GM12878 (cell line): ENCODE results near the gene RB1. TPM values are rescaled to one million over a fixed set of nuclear protein-coding genes. Genes with fewer than 3 reads are reported as not detected.

ENCODE experiments used
- ATAC-seq: fragments of 200-7000 bp; cut with Tn5 transposase; 3 replicates; pipeline ENCODE4 v1.9.1; 2020; ENCODE audit warnings: mild to moderate bottlenecking, moderate library complexity
- BruUV-seq: library from RNA; stranded (reverse); fragments of 400-500 nt; replicated peaks from 2 replicates; lab custom pipeline; 2021; lab: Mats Ljungman, UMichigan
- CTCF ChIA-PET: fragments of 300-600 bp; sonication (Branson Sonifier 250); formaldehyde crosslinking; extraction: SDS; loops from one replicate; lab custom pipeline; 2021; ENCODE audit warnings: inconsistent platforms; lab: Yijun Ruan, JAX
- POLR2A ChIA-PET: fragments of 350-600 bp; formaldehyde crosslinking; extraction: SDS; loops from one replicate; lab custom pipeline; 2021; ENCODE audit warnings: inconsistent platforms; lab: Charles Lee
- RAD21 ChIA-PET: fragments of 300-600 bp; sonication (Branson Sonifier 250); formaldehyde crosslinking; loops from one replicate; lab custom pipeline; 2023; ENCODE audit warnings: antibody characterized with exemption; ENCODE audit not compliant: unreplicated experiment; lab: Charles Lee
- SMC1A ChIA-PET: fragments of 300-600 bp; sonication (Branson Sonifier 250); formaldehyde crosslinking; loops from one replicate; lab custom pipeline; 2023; ENCODE audit not compliant: unreplicated experiment, uncharacterized antibody; lab: Charles Lee
- DNase-seq: peaks from one replicate; pipeline ENCODE4 v3.0.0-alpha.2; 2011; ENCODE audit warnings: low read depth, low spot score
- FAIRE-seq: peaks from 3 replicates; lab custom pipeline; 2011; peaks lifted over from hg19 to GRCh38; lab: Jason Lieb, UNC
- H2AFZ ChIP-seq: 2 replicates; pipeline ENCODE4 v1.6.0; 2011; ENCODE audit warnings: low read depth, low read length, control low read depth; ENCODE audit not compliant: control insufficient read depth
- H3K27ac ChIP-seq: 2 replicates; pipeline ENCODE4 v1.5.1; 2011; ENCODE audit warnings: control low read depth; ENCODE audit not compliant: control insufficient read depth, insufficient read depth
- H3K27me3 ChIP-seq, 2 experiments: replicated peaks in 1 of 2; 2 replicates each; pipeline versions ENCODE4 v1.6.0 to v1.6.1; 2011; ENCODE audit warnings: low read length in 1 of 2; ENCODE audit not compliant: control insufficient read depth in 2 of 2, insufficient read depth in 2 of 2
- H3K36me3 ChIP-seq, 2 experiments: 2 replicates each; pipeline ENCODE4 v1.5.1; 2011; ENCODE audit warnings: low read length in 1 of 2; ENCODE audit not compliant: control insufficient read depth in 2 of 2, insufficient read depth in 2 of 2
- H3K4me1 ChIP-seq: 2 replicates; pipeline ENCODE4 v1.6.1; 2011; ENCODE audit warnings: mild to moderate bottlenecking, low read length, moderate library complexity, mixed read lengths; ENCODE audit not compliant: control insufficient read depth, insufficient read depth
- H3K4me2 ChIP-seq: 2 replicates; pipeline ENCODE4 v1.6.0; 2011; ENCODE audit warnings: control low read depth; ENCODE audit not compliant: control insufficient read depth, insufficient read depth
- H3K4me3 ChIP-seq: fragments of 200-600 bp; sonication (generic); 2 replicates; pipeline ENCODE4 v1.5.1; 2016
- H3K79me2 ChIP-seq: 2 replicates; pipeline ENCODE4 v1.6.0; 2011; ENCODE audit warnings: low read length; ENCODE audit not compliant: control insufficient read depth, insufficient read depth
- H3K9ac ChIP-seq: 2 replicates; pipeline ENCODE4 v1.8.0; 2011; ENCODE audit warnings: low read length, control low read depth, mixed read lengths; ENCODE audit not compliant: control insufficient read depth, insufficient read depth
- H3K9me3 ChIP-seq: replicated peaks from 3 replicates; pipeline ENCODE4 v1.5.1; 2011; ENCODE audit warnings: mild to moderate bottlenecking, low read length; ENCODE audit not compliant: control insufficient read depth, insufficient read depth
- H4K20me1 ChIP-seq: 2 replicates; pipeline ENCODE4 v1.6.0; 2011; ENCODE audit not compliant: control insufficient read depth, insufficient read depth
- ATF7 ChIP-seq: fragments of 450-650 bp; IDR thresholded peaks from 2 replicates; pipeline ENCODE4 v1.6.1; 2016; ENCODE audit warnings: low read depth, mild to moderate bottlenecking
- CEBPB ChIP-seq, 2 experiments: fragments of 150-350 bp in 1 of 2; IDR thresholded peaks; 2 replicates each; pipeline ENCODE4 v1.6.1; 2012 to 2014; ENCODE audit warnings: low read depth in 2 of 2, low read length in 2 of 2, borderline replicate concordance in 1 of 2, inconsistent platforms in 1 of 2
- RB1 ChIP-seq: fragments of 450-650 bp; formaldehyde crosslinking; IDR thresholded peaks from 2 replicates; pipeline ENCODE4 v1.6.1; 2017; ENCODE audit warnings: mild to moderate bottlenecking, borderline replicate concordance
- RELA ChIP-seq: fragments of 450-650 bp; IDR thresholded peaks from 2 replicates; pipeline ENCODE4 v1.8.0; 2014; ENCODE audit warnings: borderline replicate concordance; ENCODE audit not compliant: partially characterized antibody
- SMARCA5 ChIP-seq: fragments of 450-650 bp; IDR thresholded peaks from 2 replicates; pipeline ENCODE4 v1.6.1; 2017; ENCODE audit warnings: mild to moderate bottlenecking
- SUPT20H ChIP-seq: IDR thresholded peaks from 2 replicates; pipeline ENCODE4 v1.6.1; 2011; ENCODE audit warnings: low read depth, mild to moderate bottlenecking, low read length, moderate library complexity, borderline replicate concordance; ENCODE audit not compliant: control insufficient read depth
- ZNF207 ChIP-seq: fragments of 450-650 bp; IDR thresholded peaks from 2 replicates; pipeline ENCODE4 v1.6.1; 2014; ENCODE audit warnings: antibody characterized with exemption, mild to moderate bottlenecking, borderline replicate concordance
- ZNF24 ChIP-seq: fragments of 450-650 bp; IDR thresholded peaks from 2 replicates; pipeline ENCODE4 v1.6.1; 2017; ENCODE audit warnings: antibody characterized with exemption, mild to moderate bottlenecking
- WGBS: methylation state at CpG from one replicate; pipeline ENCODE4 v1.1.6; 2016; ENCODE audit warnings: low lambda C conversion rate; ENCODE audit not compliant: insufficient replicate concordance, insufficient coverage; ENCODE audit errors: missing lambda C conversion rate; 5-methylcytosine and 5-hydroxymethylcytosine counted together
- in situ Hi-C: fragments of 300-500 bp; cut with MboI; formaldehyde crosslinking; loops from 9 replicates; pipeline ENCODE4 v1.14.3; 2018; ENCODE audit warnings: mixed read lengths
- intact Hi-C: fragments of 100-400 bp; cut with micrococcal nuclease; formaldehyde crosslinking; loops from one replicate; pipeline ENCODE4 v1.14.2; 2022; ENCODE audit not compliant: unreplicated experiment
- polyA plus RNA-seq, 11 experiments: library from polyadenylated mRNA; depleted of rRNA in 4 of 11; unstranded in 6 of 11; stranded (reverse) in 5 of 11; fragments of >200 nt; fragmentation: Nextera tagmentation in 4 of 11; fragmentation: Illumina TruSeq in 1 of 11; extraction: Ambion mirVana in 4 of 11; extraction: Trizol in 1 of 11; gene quantifications; 1 replicate in 1 of 11; 2 replicates in 10 of 11; pipeline versions ENCODE4 v1.2.1 to v1.2.3, GENCODE V29; 2011 to 2016; ENCODE audit warnings: inconsistent platforms in 2 of 11, missing spikeins in 2 of 11, low read depth in 1 of 11
- total RNA-seq, 4 experiments: library from RNA; depleted of rRNA in 3 of 4; stranded (reverse); fragments of >200 nt in 3 of 4; fragmentation: Illumina TruSeq in 1 of 4; extraction: Trizol in 1 of 4; gene quantifications; 2 replicates each; pipeline versions ENCODE4 v1.2.1 to v1.2.3, GENCODE V29; 2013 to 2021
- TF ChIP-seq, protein P1 (sequence below): IDR thresholded peaks from 2 replicates; pipeline ENCODE4 v1.6.1; 2012; ENCODE audit warnings: low read depth, low read length, improper control_type of control experiment
- TF ChIP-seq, protein P2 (sequence below): fragments of 450-650 bp; IDR thresholded peaks from 2 replicates; pipeline ENCODE4 v1.6.1; 2017; ENCODE audit warnings: mild to moderate bottlenecking

Gene RB1
- total and polyA plus RNA-seq, 10 of the 15 experiments (the other 5 are each of a cell fraction or from before 2014, with no cell fraction given): 2.8 to 45.0 (median 8.3) TPM

DNA sequence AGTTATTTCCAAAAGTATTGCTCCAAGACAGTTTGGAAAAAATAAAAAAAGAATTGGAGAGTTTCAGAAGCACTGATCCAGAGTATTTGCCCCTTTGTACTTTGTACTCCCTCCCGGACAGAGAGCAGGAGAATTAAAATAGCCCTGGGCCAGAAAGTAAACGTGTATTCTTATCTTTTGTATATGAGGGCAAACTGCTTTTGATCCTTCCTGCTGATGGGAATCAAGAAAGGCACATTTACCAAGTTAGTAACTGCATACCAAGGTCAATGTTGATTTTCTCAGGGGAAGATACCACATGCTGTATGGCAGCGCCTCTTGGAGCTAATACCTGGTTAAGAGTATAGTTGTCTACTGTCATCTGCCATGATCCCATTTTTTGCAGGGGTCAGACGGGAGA lies 10.9 kb upstream of the RB1 start:
- H3K36me3 ChIP-seq: no peaks in the 10 kb centered on the region

DNA sequence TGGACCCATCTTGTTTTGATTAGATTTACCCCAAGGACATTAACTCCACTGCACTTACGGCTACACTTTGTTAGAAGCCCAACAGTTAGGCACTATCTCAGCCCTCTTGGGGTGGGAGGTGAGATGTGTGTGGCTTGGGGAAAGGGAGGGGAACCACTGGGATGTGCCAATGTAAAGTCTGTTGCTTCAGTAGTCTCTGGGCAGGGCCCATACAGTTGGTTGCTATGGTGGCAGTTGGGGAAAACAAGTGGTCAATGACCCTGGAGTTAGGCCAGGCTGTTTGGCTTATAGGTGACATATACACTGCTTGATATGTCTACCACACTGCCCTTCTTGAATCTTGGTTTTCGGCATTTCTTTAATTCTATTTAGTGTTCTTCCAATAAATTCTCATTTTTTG lies 8.9 kb upstream of the RB1 start:
- TF ChIP-seq, protein P1, sequence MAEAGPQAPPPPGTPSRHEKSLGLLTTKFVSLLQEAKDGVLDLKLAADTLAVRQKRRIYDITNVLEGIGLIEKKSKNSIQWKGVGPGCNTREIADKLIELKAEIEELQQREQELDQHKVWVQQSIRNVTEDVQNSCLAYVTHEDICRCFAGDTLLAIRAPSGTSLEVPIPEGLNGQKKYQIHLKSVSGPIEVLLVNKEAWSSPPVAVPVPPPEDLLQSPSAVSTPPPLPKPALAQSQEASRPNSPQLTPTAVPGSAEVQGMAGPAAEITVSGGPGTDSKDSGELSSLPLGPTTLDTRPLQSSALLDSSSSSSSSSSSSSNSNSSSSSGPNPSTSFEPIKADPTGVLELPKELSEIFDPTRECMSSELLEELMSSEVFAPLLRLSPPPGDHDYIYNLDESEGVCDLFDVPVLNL: no peak
- TF ChIP-seq ATF7: no peak
- TF ChIP-seq, protein P2, sequence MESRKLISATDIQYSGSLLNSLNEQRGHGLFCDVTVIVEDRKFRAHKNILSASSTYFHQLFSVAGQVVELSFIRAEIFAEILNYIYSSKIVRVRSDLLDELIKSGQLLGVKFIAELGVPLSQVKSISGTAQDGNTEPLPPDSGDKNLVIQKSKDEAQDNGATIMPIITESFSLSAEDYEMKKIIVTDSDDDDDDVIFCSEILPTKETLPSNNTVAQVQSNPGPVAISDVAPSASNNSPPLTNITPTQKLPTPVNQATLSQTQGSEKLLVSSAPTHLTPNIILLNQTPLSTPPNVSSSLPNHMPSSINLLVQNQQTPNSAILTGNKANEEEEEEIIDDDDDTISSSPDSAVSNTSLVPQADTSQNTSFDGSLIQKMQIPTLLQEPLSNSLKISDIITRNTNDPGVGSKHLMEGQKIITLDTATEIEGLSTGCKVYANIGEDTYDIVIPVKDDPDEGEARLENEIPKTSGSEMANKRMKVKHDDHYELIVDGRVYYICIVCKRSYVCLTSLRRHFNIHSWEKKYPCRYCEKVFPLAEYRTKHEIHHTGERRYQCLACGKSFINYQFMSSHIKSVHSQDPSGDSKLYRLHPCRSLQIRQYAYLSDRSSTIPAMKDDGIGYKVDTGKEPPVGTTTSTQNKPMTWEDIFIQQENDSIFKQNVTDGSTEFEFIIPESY: no peak
- no peak for TF ChIP-seq SUPT20H
- no peak for TF ChIP-seq SMARCA5
- TF ChIP-seq RELA: no peak
- no peak for TF ChIP-seq RB1
- Histone ChIP-seq H3K4me2 (no peak overlapping the region), H2AFZ (no peak overlapping the region), H3K27ac (no peak overlapping the region), H4K20me1 (no peaks in the 10 kb centered on the region; the same call in 1 of the 2 replicates), H3K9me3 (no peaks in the 10 kb centered on the region), H3K36me3 (no peaks in the 10 kb centered on the region), H3K4me3 (no peak overlapping the region), H3K79me2 (no peaks in the 10 kb centered on the region), H3K27me3 (peaks cover 1 to 18% of the 10 kb centered on the region in 2 experiments; a peak in 3 of 4 replicates), H3K9ac (no peak overlapping the region), H3K4me1 (no peaks in the 10 kb centered on the region)
- ChIA-PET SMC1A (no interaction called here), POLR2A (no interaction called here), RAD21 (no interaction called here), CTCF (no interaction called here)
- WGBS: 71% methylated on average over 2 of the region's 2 CpGs
- intact Hi-C loops: no loop called here
- in situ Hi-C loops: no loop called here
- no peak for FAIRE-seq
- no TSS peak for BruUV-seq
- ATAC-seq: peak; percentile 41
- no peak for DNase-seq

More for the DNA sequence above, 10.9 kb upstream of the RB1 start:
- no peak for ATAC-seq
- FAIRE-seq: no peak
- POLR2A ChIA-PET: no interaction called here
- SMC1A ChIA-PET: interaction anchor here (1.4 to 2.9 kb wide), 2 partner anchors 10 to 288 kb away, joined by 3 to 15 read pairs; partner anchors contain the start of gene RB1
- Histone ChIP-seq H4K20me1 (no peaks in the 10 kb centered on the region; the same call in 1 of the 2 replicates), H3K79me2 (no peaks in the 10 kb centered on the region), H3K9me3 (no peaks in the 10 kb centered on the region), H3K4me1 (no peaks in the 10 kb centered on the region), H3K4me2 (no peak overlapping the region), H3K27me3 (peaks cover 1 to 22% of the 10 kb centered on the region in 2 experiments; a peak in 3 of 4 replicates), H3K4me3 (no peak overlapping the region), H3K27ac (no peak overlapping the region), H2AFZ (no peak overlapping the region), H3K9ac (no peak overlapping the region)
- DNase-seq: no peak
- WGBS: 31% methylated on average over 4 of the region's 4 CpGs
- in situ Hi-C loops: no loop called here
- CTCF ChIA-PET: interaction anchor here (0.9 to 1.2 kb wide), 2 partner anchors 17 to 287 kb away, joined by 3 read pairs; no protein-coding TSS in a partner anchor
- RAD21 ChIA-PET: no interaction called here
- no peak for TF ChIP-seq CEBPB (IDR thresholded peaks at IDR 0.05; ENCODE audit: borderline replicate concordance in 1 of 2, low read depth in 2 of 2, low read length in 2 of 2)
- no peak for TF ChIP-seq ATF7
- TF ChIP-seq ZNF24: no peak
- no peak for TF ChIP-seq ZNF207
- BruUV-seq: no TSS peak
- intact Hi-C loops: no loop called here
